Loucy (cell line): ENCODE data around the gene LHFPL2.

Source experiments
- H2AFZ ChIP-seq: fragments of 200-600 bp; sonication (generic); 2 replicates; pipeline ENCODE4 v1.6.0; 2016; ENCODE audit warnings: antibody characterized with exemption, mild to moderate bottlenecking, low read length, moderate library complexity
- H3F3A ChIP-seq: fragments of 200-600 bp; 2 replicates; pipeline ENCODE4 v1.6.0; 2016; ENCODE audit warnings: antibody characterized with exemption, low read depth, mild to moderate bottlenecking
- H3K27me3 ChIP-seq: fragments of 200-600 bp; sonication (generic); 2 replicates; pipeline ENCODE4 v1.6.1; 2014; ENCODE audit warnings: low read length, mild to moderate bottlenecking; ENCODE audit not compliant: insufficient read depth, poor library complexity, severe bottlenecking
- H3K36me3 ChIP-seq: fragments of 200-600 bp; sonication (generic); 2 replicates; pipeline ENCODE4 v1.6.1; 2016; ENCODE audit warnings: low read length; ENCODE audit not compliant: insufficient read depth
- H3K4me1 ChIP-seq: fragments of 200-600 bp; sonication (generic); 2 replicates; pipeline ENCODE4 v1.5.1; 2014; ENCODE audit warnings: low read length, mild to moderate bottlenecking; ENCODE audit not compliant: insufficient read depth, poor library complexity, severe bottlenecking
- H3K4me2 ChIP-seq: fragments of 200-600 bp; sonication (generic); 2 replicates; pipeline ENCODE4 v1.6.0; 2014; ENCODE audit warnings: antibody characterized with exemption, low read length, low read depth, mild to moderate bottlenecking; ENCODE audit not compliant: poor library complexity, severe bottlenecking
- H3K4me3 ChIP-seq: fragments of 200-600 bp; sonication (generic); 2 replicates; pipeline ENCODE4 v1.5.1; 2014; ENCODE audit warnings: low read length, mild to moderate bottlenecking, mixed read lengths; ENCODE audit not compliant: poor library complexity, severe bottlenecking
- H3K79me2 ChIP-seq: fragments of 200-600 bp; sonication (generic); 2 replicates; pipeline ENCODE4 v1.6.1; 2014; ENCODE audit warnings: low read length; ENCODE audit not compliant: insufficient read depth
- H3K9ac ChIP-seq: fragments of 200-600 bp; sonication (generic); 2 replicates; pipeline ENCODE4 v1.6.0; 2014; ENCODE audit warnings: mild to moderate bottlenecking, low read depth, low read length, moderate library complexity; ENCODE audit not compliant: poor library complexity, severe bottlenecking
- H3K9me2 ChIP-seq: fragments of 200-600 bp; sonication (generic); replicated peaks from 2 replicates; pipeline ENCODE4 v1.6.1; 2016; ENCODE audit warnings: low read depth, low read length, mixed read lengths
- H3K9me3 ChIP-seq: fragments of 200-600 bp; sonication (generic); 2 replicates; pipeline ENCODE4 v1.6.1; 2014; ENCODE audit warnings: mild to moderate bottlenecking, antibody characterized with exemption, low read length, low read depth; ENCODE audit not compliant: insufficient read depth
- H4K20me1 ChIP-seq: fragments of 200-600 bp; sonication (generic); 2 replicates; pipeline ENCODE4 v1.6.0; 2014; ENCODE audit warnings: antibody characterized with exemption, low read length, mild to moderate bottlenecking; ENCODE audit not compliant: insufficient read depth, poor library complexity, severe bottlenecking
- EZH2phosphoT487 ChIP-seq: fragments of 200-600 bp; IDR thresholded peaks from 2 replicates; pipeline ENCODE4 v1.6.1; 2018; ENCODE audit warnings: antibody characterized with exemption, mild to moderate bottlenecking, moderate library complexity, borderline replicate concordance
- TF ChIP-seq, protein P1 (sequence below): fragments of 200-600 bp; sonication (generic); conservative IDR thresholded peaks from 2 replicates; pipeline ENCODE4 v1.5.1; 2014; ENCODE audit warnings: mild to moderate bottlenecking, antibody characterized with exemption, low read length

Gene LHFPL2

DNA sequence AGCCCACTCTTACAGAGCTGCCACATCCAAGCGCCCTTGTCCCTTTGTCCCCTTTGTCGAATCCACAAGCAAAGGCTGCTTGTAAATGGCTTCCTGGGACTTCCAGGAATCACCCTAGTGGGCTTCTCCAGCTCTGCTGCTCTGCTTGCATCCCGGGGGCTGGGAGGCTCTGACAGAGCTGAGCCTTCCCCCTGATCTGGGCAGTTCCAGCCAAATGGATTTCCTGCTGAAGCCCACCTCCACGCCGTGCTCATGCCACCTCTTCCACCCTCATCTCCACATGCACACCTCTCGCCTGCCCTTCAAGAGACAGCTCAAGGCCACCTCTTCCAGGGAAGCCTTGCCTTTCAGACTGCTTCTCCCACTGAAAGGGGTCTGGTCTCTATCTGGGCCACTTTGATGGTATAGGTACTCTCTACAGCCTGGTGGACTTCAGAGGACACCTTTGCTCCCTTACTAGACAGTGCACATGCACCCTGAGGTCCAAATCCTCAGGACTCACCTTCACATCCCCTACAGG is 106.2 kb downstream of the LHFPL2 start:
- H3K36me3 ChIP-seq: no peaks in the 10 kb centered on the region
- peak overlapping the region; percentile 3 for H3K4me3 ChIP-seq
- H3K9me3 ChIP-seq: no peaks in the 10 kb centered on the region
- H3K79me2 ChIP-seq: no peaks in the 10 kb centered on the region
- no peak for TF ChIP-seq EZH2phosphoT487
- TF ChIP-seq, protein P1, sequence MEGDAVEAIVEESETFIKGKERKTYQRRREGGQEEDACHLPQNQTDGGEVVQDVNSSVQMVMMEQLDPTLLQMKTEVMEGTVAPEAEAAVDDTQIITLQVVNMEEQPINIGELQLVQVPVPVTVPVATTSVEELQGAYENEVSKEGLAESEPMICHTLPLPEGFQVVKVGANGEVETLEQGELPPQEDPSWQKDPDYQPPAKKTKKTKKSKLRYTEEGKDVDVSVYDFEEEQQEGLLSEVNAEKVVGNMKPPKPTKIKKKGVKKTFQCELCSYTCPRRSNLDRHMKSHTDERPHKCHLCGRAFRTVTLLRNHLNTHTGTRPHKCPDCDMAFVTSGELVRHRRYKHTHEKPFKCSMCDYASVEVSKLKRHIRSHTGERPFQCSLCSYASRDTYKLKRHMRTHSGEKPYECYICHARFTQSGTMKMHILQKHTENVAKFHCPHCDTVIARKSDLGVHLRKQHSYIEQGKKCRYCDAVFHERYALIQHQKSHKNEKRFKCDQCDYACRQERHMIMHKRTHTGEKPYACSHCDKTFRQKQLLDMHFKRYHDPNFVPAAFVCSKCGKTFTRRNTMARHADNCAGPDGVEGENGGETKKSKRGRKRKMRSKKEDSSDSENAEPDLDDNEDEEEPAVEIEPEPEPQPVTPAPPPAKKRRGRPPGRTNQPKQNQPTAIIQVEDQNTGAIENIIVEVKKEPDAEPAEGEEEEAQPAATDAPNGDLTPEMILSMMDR: no peak
- H2AFZ ChIP-seq: no peak overlapping the region
- H4K20me1 ChIP-seq: no peaks in the 10 kb centered on the region
- H3F3A ChIP-seq: no peaks in the 10 kb centered on the region
- H3K4me2 ChIP-seq: peak overlapping the region; percentile 33
- no peak overlapping the region for H3K9ac ChIP-seq
- H3K9me2 ChIP-seq: no peaks in the 10 kb centered on the region
- H3K4me1 ChIP-seq: peaks cover 32% of the 10 kb centered on the region
- no peaks in the 10 kb centered on the region for H3K27me3 ChIP-seq

DNA sequence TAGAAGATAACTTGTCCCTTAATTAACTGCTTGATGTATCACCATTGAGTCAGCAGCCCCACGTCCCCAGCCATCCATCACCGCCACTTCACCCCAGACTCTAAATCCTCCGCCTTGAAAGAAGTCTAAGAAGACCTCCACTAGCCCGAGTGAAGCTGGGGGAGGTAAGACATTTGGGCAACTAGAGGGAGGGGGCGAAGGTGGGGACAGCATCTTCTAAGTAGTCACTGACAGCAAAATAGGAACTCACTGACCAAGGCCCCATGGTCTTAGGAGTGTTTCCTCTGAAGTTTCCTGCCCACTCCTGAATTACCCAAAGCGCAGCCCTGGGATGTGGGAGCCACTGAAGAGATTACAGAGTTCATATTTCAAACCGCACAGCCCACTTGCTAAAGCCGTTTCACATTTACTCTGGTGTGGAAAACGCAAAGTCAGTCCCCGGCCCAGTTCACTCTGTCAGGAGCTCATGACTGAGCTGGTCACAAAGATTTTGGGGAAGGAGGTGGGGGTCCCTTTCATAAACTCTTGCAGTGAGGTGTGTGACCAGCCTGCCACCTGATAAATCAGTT is 107.4 kb downstream of the LHFPL2 start:
- H3K79me2 ChIP-seq: no peaks in the 10 kb centered on the region
- no peak overlapping the region for H3K9ac ChIP-seq
- no peaks in the 10 kb centered on the region for H3K9me2 ChIP-seq
- TF ChIP-seq EZH2phosphoT487: no peak
- TF ChIP-seq, protein P1: no peak
- no peaks in the 10 kb centered on the region for H4K20me1 ChIP-seq
- no peaks in the 10 kb centered on the region for H3K27me3 ChIP-seq
- peaks cover 21% of the 10 kb centered on the region for H3K4me1 ChIP-seq
- H3K4me2 ChIP-seq: peak overlapping the region; percentile 33
- H3K9me3 ChIP-seq: no peaks in the 10 kb centered on the region
- peak overlapping the region; percentile 3 for H3K4me3 ChIP-seq
- no peaks in the 10 kb centered on the region for H3F3A ChIP-seq
- H2AFZ ChIP-seq: no peak overlapping the region
- no peaks in the 10 kb centered on the region for H3K36me3 ChIP-seq

DNA sequence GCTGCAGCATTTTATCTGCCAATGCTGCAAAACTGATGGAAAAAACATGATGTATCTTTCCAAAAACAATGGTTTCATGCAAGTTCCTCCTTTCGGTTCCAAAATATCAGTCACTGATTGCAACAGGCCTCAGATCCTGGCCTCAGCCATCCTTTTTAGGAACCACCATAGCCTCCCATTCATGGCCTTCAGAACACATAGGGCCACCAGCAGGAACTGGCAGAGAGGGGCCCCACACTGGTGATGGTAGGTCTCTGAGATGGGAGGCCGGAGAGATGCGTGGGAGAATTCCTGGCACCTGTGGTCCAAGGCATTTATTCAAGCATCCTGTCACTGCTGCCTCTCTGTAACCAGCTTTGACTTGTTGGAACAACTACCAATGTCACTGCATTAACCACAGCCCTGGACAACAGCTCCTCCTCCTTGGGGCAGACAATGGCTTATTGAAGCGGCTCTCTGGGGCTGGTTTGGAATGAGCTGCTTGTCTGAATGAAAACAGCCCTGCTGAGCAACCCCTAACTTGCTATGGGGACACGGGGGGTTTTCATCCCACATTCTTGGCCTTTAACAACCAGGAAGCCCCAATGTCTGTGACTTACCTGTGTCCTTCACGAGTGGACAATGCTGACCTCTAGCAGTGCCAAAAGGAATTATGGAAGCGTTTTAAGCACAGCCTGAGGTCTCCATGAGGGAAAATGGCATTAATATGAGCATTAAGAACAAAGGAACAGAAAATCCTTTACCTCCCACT is 108.1 kb downstream of the LHFPL2 start:
- no peak overlapping the region for H3K4me3 ChIP-seq
- no peaks in the 10 kb centered on the region for H3K36me3 ChIP-seq
- H3K9me3 ChIP-seq: no peaks in the 10 kb centered on the region
- no peaks in the 10 kb centered on the region for H4K20me1 ChIP-seq
- no peaks in the 10 kb centered on the region for H3K27me3 ChIP-seq
- TF ChIP-seq, protein P1: no peak
- TF ChIP-seq EZH2phosphoT487: no peak
- no peak overlapping the region for H3K9ac ChIP-seq
- no peaks in the 10 kb centered on the region for H3F3A ChIP-seq
- no peaks in the 10 kb centered on the region for H3K79me2 ChIP-seq
- no peaks in the 10 kb centered on the region for H3K9me2 ChIP-seq
- no peak overlapping the region for H3K4me2 ChIP-seq
- peaks cover 21% of the 10 kb centered on the region for H3K4me1 ChIP-seq
- no peak overlapping the region for H2AFZ ChIP-seq
